Natural killer cell (primary cell): Measurements from ENCODE around the gene EHD4. TPM values are rescaled to one million over a fixed set of nuclear protein-coding genes. Genes with fewer than 3 reads are reported as not detected.

Experiments used
- ATAC-seq, 3 donors: fragments of 150-1000 bp in 2 of 3; fragments of 200-7000 bp in 1 of 3; cut with Tn5 transposase; 1 replicate in 1 of 3; 2 replicates in 2 of 3; pipeline ENCODE4 v1.10.0; 2021; ENCODE audit warnings: mild to moderate bottlenecking in 2 of 3, moderate library complexity in 2 of 3
- DNase-seq, 2 donors: peaks; one replicate each; pipeline versions ENCODE4 v3.0.0 to v3.0.0-alpha.2; 2013 to 2021; ENCODE audit warnings: mixed read lengths in 1 of 2
- H3K27ac ChIP-seq: one replicate; pipeline ENCODE4 v1.5.1; 2013; ENCODE audit warnings: mild to moderate bottlenecking, low read length
- H3K27me3 ChIP-seq: one replicate; pipeline ENCODE4 v1.6.1; 2013; ENCODE audit warnings: low read length; ENCODE audit not compliant: control insufficient read depth, insufficient read depth
- H3K36me3 ChIP-seq: one replicate; pipeline ENCODE4 v1.6.1; 2013; ENCODE audit warnings: low read length; ENCODE audit not compliant: control insufficient read depth, insufficient read depth
- H3K4me1 ChIP-seq: one replicate; pipeline ENCODE4 v1.6.1; 2013; ENCODE audit warnings: low read length; ENCODE audit not compliant: control insufficient read depth, insufficient read depth
- H3K4me3 ChIP-seq: one replicate; pipeline ENCODE4 v1.5.1; 2013; ENCODE audit warnings: low read length
- H3K9me3 ChIP-seq: one replicate; pipeline ENCODE4 v1.6.1; 2013; ENCODE audit warnings: low read length; ENCODE audit not compliant: control insufficient read depth, insufficient read depth
- H3K27ac Mint-ChIP-seq, 2 donors: one replicate each; pipeline ENCODE4 v1.8.0; 2022; ENCODE audit warnings: mild to moderate bottlenecking in 2 of 2, mixed read lengths in 2 of 2, moderate library complexity in 1 of 2
- H3K27me3 Mint-ChIP-seq, 2 donors: one replicate each; pipeline ENCODE4 v1.8.0; 2022; ENCODE audit warnings: low read depth in 2 of 2, mixed read lengths in 2 of 2
- H3K36me3 Mint-ChIP-seq: one replicate; pipeline ENCODE4 v1.8.0; 2022; ENCODE audit warnings: mixed read lengths
- H3K4me1 Mint-ChIP-seq, 2 donors: one replicate each; pipeline ENCODE4 v1.8.0; 2022; ENCODE audit warnings: mixed read lengths in 2 of 2
- H3K4me3 Mint-ChIP-seq: one replicate; pipeline ENCODE4 v1.8.0; 2022; ENCODE audit warnings: mild to moderate bottlenecking, moderate library complexity, mixed read lengths
- H3K9me3 Mint-ChIP-seq, 2 donors: one replicate each; pipeline ENCODE4 v1.8.0; 2022; ENCODE audit warnings: mixed read lengths in 2 of 2
- WGBS: methylation state at CpG from one replicate; pipeline ENCODE4 v1.1.7; 2013; ENCODE audit warnings: missing lambda C conversion rate; ENCODE audit not compliant: insufficient coverage; 5-methylcytosine and 5-hydroxymethylcytosine counted together
- intact Hi-C: fragments of 100-400 bp; cut with micrococcal nuclease; formaldehyde crosslinking; loops from one replicate; pipeline ENCODE4 v1.14.2; 2022
- total RNA-seq, 4 donors: library from RNA; stranded (reverse); fragments of 120-200 nt in 1 of 4; gene quantifications; one replicate each; pipeline versions ENCODE4 v1.2.3 to v1.2.4, GENCODE V29; 2013 to 2022
- TF ChIP-seq, protein P1 (sequence below): fragments of 200-600 bp; IDR thresholded peaks from one replicate; pipeline ENCODE4 v1.8.0; 2022; ENCODE audit warnings: antibody characterized with exemption

Gene EHD4
- total RNA-seq, 3 donors from 2014 or later (not counting 1 experiment from before 2014, with no cell fraction given): 28.4 to 34.6 (median 31.7) TPM

DNA sequence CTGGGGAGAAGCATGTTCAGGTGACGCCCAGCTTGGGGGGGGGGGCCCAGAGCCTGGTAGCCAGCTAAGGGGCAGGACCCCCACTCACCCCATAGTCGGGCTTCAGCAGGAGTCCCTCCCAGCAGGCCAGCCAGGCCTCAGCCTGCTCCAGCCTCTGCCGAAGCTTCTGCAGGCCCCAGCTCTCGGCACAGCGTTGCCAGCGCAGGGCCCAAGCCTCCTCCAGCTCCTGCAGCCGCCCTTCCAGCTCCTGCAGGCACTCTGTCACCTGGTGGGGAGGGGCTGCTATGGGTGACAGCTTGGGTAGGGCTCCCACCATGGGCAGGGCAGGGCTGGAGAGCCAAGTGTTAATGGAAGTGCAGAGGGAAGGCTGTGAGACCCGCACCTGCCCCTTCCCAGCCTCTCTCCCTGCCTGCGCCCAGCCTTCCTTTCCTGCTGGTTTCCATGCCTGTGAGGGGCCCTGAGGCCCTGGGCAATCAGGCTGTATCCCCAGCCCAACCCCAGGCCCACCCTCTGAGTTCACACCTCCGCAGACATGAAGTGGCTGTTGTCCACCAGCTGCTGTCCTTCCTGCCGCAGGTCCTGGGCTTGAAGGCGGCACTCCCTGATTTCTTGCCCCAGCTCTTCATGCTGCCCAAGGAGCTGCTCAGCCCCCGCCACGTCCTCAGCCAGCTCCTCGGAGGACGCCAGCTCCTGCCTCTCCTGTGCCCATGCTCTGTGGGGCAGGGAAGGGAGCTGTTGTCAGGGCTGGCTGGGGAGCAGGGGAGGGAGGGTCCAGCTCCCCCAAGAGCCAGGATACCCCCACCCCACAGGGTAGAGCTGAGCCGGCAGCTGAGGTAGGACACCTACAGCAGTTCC lies 119.4 kb downstream of the EHD4 start:
- H3K36me3 Mint-ChIP-seq: peaks cover 5% of the 10 kb centered on the region
- no peaks in the 10 kb centered on the region for H3K9me3 Mint-ChIP-seq
- no peak overlapping the region for H3K4me3 Mint-ChIP-seq
- Histone ChIP-seq H3K9me3 (no peaks in the 10 kb centered on the region), H3K27me3 (no peaks in the 10 kb centered on the region), H3K36me3 (peaks cover 3% of the 10 kb centered on the region), H3K4me3 (no peak overlapping the region), H3K27ac (no peak overlapping the region), H3K4me1 (no peaks in the 10 kb centered on the region)
- H3K27me3 Mint-ChIP-seq: no peaks in the 10 kb centered on the region
- H3K27ac Mint-ChIP-seq: no peak overlapping the region
- ATAC-seq: no peak
- DNase-seq: no peak
- intact Hi-C loops: no loop called here
- 91% methylated on average over 17 of the region's 17 CpGs for WGBS
- H3K4me1 Mint-ChIP-seq: no peaks in the 10 kb centered on the region
- TF ChIP-seq, protein P1, sequence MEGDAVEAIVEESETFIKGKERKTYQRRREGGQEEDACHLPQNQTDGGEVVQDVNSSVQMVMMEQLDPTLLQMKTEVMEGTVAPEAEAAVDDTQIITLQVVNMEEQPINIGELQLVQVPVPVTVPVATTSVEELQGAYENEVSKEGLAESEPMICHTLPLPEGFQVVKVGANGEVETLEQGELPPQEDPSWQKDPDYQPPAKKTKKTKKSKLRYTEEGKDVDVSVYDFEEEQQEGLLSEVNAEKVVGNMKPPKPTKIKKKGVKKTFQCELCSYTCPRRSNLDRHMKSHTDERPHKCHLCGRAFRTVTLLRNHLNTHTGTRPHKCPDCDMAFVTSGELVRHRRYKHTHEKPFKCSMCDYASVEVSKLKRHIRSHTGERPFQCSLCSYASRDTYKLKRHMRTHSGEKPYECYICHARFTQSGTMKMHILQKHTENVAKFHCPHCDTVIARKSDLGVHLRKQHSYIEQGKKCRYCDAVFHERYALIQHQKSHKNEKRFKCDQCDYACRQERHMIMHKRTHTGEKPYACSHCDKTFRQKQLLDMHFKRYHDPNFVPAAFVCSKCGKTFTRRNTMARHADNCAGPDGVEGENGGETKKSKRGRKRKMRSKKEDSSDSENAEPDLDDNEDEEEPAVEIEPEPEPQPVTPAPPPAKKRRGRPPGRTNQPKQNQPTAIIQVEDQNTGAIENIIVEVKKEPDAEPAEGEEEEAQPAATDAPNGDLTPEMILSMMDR: no peak

DNA sequence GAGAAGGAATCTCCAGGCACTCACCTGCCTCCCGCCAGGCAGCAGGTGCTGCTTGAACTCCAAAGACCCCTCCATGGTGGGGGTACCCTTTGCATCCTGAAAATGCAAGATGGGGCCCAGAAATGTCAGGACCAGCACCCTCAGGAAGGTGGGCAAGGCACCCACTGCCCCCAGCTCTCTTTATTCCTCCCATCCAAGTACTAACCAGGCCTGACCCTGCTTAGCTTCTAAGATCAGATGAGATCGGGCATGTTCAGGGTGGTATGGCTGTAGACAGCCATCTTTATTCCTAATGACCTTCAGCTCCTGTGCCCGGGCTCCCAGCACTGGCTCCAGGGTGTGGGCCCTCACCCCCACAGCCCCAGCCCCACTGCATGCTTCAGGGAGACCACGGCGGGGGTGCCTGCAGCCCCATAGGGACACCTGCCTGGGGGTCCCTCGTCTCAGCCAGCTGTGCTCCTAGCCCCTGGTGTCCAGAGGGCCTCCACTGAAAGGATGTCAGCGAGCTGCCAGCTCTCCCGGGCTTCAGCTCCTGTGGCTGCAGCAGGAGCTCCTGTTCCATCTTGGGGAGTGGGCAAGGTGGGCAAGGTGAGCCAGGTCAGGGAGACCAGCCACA lies 120.5 kb downstream of the EHD4 start:
- Histone ChIP-seq H3K27ac (no peak overlapping the region), H3K9me3 (no peaks in the 10 kb centered on the region), H3K4me1 (no peaks in the 10 kb centered on the region), H3K4me3 (no peak overlapping the region), H3K36me3 (peaks cover 9% of the 10 kb centered on the region), H3K27me3 (no peaks in the 10 kb centered on the region)
- Mint-ChIP-seq H3K9me3 (no peaks in the 10 kb centered on the region), H3K4me1 (no peaks in the 10 kb centered on the region), H3K27me3 (no peaks in the 10 kb centered on the region), H3K36me3 (peaks cover 5% of the 10 kb centered on the region), H3K27ac (no peak overlapping the region), H3K4me3 (no peak overlapping the region)
- WGBS: 86% methylated on average over 8 of the region's 8 CpGs
- ATAC-seq: no peak
- TF ChIP-seq, protein P1: no peak
- intact Hi-C loops: no loop called here
- no peak for DNase-seq

DNA sequence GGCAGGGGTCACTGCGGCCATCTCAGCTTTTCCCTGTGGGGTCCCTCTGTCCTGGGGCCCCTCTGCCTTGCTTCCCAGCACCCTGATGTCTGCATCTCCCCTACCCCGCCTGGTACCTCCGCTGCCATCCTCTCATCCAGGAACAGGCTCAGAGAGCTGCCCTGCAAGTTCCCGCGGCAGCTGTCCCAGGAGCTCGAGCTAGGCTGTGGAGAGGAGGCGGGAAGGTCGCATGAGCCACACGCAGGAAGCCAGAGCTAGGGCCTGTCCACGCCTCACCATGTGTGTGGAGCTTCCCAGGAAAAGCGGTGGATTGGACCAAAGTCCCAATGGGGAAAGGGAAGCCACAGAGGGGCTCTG lies 121.2 kb downstream of the EHD4 start:
- no peak for DNase-seq
- intact Hi-C loops: no loop called here
- H3K27me3 ChIP-seq: no peaks in the 10 kb centered on the region
- WGBS: 46% methylated on average over 11 of the region's 11 CpGs
- no peak overlapping the region for H3K4me3 ChIP-seq
- no peak for ATAC-seq
- Mint-ChIP-seq H3K36me3 (peaks cover 5% of the 10 kb centered on the region), H3K27ac (no peak overlapping the region), H3K27me3 (no peaks in the 10 kb centered on the region), H3K4me1 (no peaks in the 10 kb centered on the region), H3K4me3 (no peak overlapping the region), H3K9me3 (no peaks in the 10 kb centered on the region)
- H3K36me3 ChIP-seq: peaks cover 13% of the 10 kb centered on the region
- H3K9me3 ChIP-seq: no peaks in the 10 kb centered on the region
- H3K27ac ChIP-seq: no peak overlapping the region
- TF ChIP-seq, protein P1: no peak
- H3K4me1 ChIP-seq: no peaks in the 10 kb centered on the region
